HG02588 (cell line): ENCODE data around the gene HOXB4.

ENCODE experiments used
- ATAC-seq: cut with Tn5 transposase; IDR thresholded peaks from one replicate; pipeline ENCODE4 v1.9.1; 2021; ENCODE audit warnings: mild to moderate bottlenecking, moderate library complexity; ENCODE audit not compliant: unreplicated experiment

Gene HOXB4

GRCh38 chr17:48549914-48550501 lies 28.1 kb downstream of the HOXB4 start:
- no peak for ATAC-seq

- ATAC-seq: no peak
Observed at GRCh38 chr17:48549281-48549630, 28.9 kb downstream of the HOXB4 start.

- ATAC-seq: no peak
Observed at GRCh38 chr17:48548523-48549280, 29.4 kb downstream of the HOXB4 start.

GRCh38 chr17:48547808-48548522 lies 30.2 kb downstream of the HOXB4 start:
- no peak for ATAC-seq

- ATAC-seq: no peak
Observed at GRCh38 chr17:48546924-48547807, 31.0 kb downstream of the HOXB4 start.

- no peak for ATAC-seq
Observed at GRCh38 chr17:48546137-48546923, 31.8 kb downstream of the HOXB4 start.

GRCh38 chr17:48545539-48545938 lies 32.6 kb downstream of the HOXB4 start:
- ATAC-seq: no peak

- no peak for ATAC-seq
Observed at GRCh38 chr17:48545022-48545375, 33.2 kb downstream of the HOXB4 start, which contains the start of gene HOXB2. Gene HOXB2, minus strand, starts transcription at chr17:48545109. Its CDS starts 198 bp downstream, at chr17:48544911.

- ATAC-seq: no peak
Observed at GRCh38 chr17:48544349-48545021, 33.7 kb downstream of the HOXB4 start.

GRCh38 chr17:48543854-48544348 lies 34.2 kb downstream of the HOXB4 start:
- ATAC-seq: no peak

- ATAC-seq: peak; percentile 57
Observed at GRCh38 chr17:48543107-48543853, 34.9 kb downstream of the HOXB4 start.

- no peak for ATAC-seq
Observed at GRCh38 chr17:48542698-48543106, 35.4 kb downstream of the HOXB4 start.

GRCh38 chr17:48542114-48542656 lies 36.0 kb downstream of the HOXB4 start:
- no peak for ATAC-seq

- no peak for ATAC-seq
Observed at GRCh38 chr17:48541577-48542113, 36.5 kb downstream of the HOXB4 start.

- ATAC-seq: no peak
Observed at GRCh38 chr17:48541036-48541576, 37.0 kb downstream of the HOXB4 start.

GRCh38 chr17:48540213-48540612 lies 37.9 kb downstream of the HOXB4 start:
- ATAC-seq: no peak

GRCh38 chr17:48539177-48539576 lies 39.0 kb downstream of the HOXB4 start:
- ATAC-seq: no peak

GRCh38 chr17:48537316-48537715 lies 40.8 kb downstream of the HOXB4 start:
- no peak for ATAC-seq
